ENCODE measurements around the gene WASL.
A peak's percentile ranks its signal among the peaks of the same experiment; 100 is the strongest.
"Not testable (repeated sequence)": the region's sequence is repeated elsewhere in the genome, so short reads cannot be mapped to it uniquely, and the experiment has no call there.

The WASL gene

DNA sequence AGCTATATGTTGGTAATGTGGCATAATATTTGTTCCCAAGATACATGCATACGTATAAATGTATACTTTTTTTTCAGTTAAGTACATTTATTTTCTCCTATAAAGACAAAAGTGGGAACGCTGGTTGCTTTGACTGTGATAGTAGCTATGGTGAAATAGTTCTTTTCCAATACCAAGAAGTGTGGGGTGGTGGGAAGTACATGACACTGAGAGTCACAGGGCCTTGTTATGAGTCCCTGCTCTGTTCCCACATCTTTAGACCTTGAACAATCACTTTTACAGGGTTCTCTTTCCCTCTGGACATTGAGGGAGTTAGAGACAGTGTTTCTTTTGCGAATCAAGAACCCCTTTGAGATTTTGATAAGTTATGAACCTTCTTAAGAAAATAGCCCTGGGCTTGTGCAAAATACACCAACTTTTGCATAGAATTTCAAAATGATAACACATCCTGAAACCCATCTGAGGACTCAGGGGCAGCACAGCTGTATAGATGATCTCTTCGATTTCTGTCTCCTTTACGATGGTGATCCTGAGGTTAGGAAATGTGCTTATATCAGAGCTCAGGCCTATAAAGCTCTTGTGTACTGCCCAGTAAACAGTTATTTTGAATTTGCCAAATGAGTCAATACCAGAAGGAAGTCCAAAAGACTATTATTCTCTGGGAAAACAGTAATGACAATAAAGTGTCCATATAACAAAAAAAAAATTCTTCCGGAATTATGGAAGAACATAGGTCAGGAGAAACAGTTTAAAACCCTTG is 92.1 kb downstream of the WASL start:
- no peak for DNase-seq

DNA sequence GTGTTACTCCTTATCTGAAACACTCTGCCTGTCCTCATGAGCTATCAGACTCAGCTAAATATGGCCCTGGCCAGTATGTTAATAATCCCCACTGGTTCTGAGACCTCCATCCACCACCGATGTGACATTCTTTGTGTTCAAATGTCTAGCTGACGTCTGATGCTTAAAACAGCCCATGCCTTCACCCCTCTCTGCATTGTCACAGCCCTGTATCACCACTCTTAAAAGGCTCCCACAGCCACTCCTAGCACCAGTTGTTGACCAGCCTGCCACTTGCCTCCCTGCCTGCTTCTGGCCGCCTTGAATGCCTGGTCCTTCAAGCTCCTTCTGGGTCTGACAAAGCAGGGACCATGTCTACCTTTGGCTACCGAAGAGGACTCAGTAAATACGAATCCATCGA is 93.2 kb downstream of the WASL start, which contains the start of gene LMOD2:
Gene LMOD2 (plus strand): TSS at position 253 of the 400 bp plus-strand sequence. CDS start 98 bp downstream, at position 351.
- DNase-seq: no peak

DNA sequence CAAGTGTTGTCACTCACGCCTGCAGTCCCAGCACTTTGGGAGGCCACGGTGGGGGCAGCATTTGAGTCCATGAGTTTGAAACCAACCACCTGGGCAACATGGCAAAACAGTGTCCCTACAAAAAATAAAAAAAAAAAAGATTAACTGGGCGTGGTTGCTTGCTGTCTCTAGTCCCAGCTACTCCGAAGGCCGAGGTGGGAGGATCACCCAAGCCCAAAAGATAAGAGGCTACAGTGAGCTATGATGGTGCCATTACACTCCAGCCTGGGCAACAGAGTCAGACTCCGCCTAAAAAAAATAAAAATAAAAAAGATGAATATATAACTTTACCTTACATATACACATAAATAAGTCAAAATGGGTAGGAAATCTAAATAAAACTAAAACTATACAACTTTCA is 95.6 kb downstream of the WASL start:
- no peak for DNase-seq

DNA sequence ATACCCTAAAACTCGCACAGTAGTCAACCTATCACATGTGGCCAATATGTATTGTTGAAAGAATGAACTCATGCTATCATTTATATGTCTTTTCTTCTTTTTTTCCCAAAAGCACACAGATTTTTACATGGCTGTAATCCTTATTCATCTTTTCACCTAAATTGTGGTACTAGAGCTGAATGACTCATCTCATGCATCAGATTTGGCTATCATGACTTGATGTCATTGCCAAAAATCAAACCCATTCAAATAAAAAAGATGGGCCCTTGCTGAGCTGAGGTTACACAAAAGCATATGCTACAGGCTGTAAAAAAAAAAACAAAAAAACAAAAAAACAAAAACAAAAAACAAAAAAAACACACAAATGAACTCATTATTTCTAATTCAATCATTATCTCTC is 96.4 kb downstream of the WASL start:
- no peak for DNase-seq

DNA sequence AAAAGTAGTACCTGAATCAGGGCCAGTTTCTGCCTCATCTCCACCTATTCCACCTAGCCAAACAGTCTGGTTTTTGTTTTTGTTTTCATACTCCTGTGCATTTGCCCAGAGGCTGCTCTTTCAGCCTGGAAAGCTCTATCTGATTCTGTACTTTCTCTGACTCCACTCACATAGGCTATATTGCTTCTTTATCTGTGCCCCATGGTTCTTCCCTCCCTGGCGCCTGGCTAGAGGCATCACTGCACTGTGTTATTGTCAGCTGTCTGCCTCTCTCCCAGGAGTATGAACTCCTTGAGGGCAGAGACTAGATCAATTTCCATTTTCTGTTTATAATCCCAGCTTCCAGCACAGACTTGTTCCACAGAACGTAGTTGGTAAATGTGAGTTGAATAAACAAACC is 98.2 kb downstream of the WASL start:
- no peak for DNase-seq

DNA sequence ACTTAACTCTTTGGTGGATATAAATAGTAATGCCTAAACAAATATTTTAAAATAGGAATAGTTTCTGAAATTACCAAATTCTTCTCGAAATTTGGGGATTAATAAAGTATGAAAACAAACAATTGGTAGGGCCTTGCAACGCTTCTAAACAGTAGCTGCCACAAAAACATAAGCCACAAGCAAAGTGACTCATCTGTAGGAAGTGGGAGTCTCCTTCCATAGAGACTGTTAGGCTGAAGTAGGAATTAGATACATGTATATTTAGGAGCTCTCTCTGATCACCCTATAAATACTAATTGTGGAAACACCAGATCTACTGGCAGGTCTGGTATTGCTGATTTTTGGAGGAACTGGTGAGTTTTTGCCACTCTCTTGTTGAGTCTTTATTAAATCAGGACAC is 98.8 kb downstream of the WASL start:
- DNase-seq: no peak

DNA sequence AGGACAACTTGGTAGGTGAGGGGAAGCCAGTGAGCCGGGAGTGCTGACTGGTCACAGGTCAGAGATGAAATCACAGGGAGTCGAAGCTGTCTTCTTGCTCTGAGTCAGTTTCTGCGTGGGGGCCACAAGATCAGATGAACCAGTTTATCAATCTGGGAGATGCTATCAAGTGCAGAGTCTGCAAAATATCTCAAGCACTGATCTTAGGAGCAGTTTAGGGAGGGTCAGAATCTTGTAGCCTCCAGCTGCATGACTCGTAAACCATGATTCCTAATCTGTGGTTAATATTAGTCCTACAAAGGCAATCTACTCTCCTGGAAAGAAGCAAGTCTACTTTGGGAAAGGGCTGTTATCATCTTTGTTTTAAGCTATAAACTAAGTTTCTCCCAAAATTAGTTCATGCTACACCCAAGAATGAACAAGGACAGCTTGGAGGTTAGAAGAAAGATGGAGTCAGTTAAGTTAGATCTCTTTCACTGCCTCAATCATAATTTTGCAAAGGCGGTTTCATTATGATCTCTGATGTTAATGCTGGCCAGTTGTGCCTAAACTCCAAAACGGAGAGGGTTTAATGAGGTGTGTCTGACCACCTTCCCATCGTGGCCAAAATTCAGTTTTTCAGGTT is 101.6 kb downstream of the WASL start:
- no peak for DNase-seq

DNA sequence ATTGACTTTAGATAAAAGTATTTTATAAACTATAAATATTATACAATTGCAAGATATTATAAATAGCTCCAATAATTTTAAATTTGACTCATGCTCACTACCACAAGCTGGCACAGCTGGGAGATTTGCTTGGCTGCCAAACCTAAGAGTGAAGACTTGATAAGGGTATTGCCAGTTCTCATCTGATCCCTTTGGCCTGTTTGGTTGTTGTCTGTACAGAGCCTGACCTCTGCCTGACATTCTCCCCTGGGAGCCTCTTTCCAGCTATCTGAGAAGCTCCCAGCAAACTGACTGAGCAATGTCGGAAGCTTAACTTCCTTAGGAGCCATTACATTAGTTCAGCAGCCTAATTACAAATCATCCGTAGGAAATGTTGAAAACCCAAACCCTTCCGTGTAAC is 103.3 kb downstream of the WASL start:
- DNase-seq: no peak

DNA sequence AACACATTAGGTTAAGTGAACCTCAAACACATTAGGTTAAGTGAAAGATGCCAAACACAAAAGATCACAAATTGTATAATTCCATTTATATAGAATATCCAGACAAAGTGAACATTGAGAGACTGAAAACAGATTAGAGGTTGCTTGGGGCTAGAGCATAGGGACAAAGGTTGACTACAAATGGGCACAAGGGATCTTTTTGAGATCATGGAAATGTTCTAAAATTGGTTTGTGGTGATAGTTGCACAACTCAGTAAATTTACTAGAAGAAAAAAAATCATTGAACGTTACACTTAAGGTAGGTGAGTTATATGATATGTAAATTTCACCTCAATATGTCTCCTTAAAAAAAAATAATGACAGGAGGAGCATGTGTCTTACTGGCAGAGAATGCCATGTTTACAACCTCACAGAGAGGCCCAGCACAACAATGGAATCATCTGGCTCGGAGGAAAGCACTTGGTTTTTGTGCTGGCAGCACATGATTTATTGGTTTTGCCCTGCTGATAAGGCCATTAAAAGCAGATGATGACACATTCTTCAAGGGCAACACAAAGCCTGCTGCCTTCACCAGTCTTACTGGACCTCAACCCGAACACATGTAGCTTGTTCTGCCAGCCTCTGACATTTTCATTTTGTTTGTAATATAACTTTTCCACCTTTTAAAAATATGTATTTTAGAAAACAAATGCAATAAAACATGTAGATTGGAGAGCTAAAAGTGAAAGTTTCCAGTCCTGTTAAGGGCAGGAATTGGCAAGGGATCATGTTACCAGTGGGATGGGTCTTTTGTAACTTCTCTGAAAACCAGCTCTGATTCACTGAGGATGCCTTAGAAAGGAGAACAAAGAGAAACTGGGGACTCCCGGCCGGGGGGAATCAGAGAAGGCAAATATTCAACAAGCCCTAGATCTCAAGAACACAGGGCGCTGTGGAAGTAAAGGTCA is 105.0 kb downstream of the WASL start:
- DNase-seq: no peak

DNA sequence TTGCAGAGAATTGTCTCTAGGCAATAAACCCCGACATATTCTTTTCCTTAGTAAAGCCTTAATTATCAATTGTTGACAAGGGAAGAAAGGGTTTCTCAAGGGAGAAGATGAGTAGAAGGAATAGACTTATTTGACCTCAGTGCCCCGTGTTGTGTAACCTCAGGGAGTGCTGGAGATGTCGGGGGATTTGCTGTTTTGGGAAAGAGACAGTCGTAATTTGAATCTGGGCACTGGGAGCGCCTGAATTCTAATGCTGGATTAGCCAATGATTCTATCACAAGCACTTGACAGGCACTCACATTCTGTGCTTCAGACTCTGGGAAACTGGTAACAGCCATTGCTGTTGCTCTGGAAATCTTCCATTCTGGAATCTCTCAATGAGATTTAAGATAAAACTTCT is 106.9 kb downstream of the WASL start:
- no peak for DNase-seq

DNA sequence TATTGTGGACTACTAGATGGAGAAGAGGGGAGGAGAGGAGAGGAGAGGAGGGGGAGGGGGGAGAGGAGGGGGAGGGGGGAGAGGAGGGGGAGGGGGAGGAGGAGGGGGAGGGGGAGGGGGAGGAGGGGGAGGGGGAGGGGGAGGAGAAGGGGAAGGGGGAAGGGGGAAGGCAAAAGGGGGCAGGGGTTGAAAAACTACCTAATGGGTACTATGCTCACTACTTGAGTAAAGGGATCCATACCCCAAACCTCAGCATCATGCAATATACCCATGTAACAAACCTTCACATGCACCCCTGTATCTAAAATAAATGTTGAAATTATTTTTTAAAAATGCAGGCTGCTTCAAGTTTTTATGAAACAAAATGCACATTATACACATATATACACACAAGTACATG is 108.2 kb downstream of the WASL start:
- no peak for DNase-seq

DNA sequence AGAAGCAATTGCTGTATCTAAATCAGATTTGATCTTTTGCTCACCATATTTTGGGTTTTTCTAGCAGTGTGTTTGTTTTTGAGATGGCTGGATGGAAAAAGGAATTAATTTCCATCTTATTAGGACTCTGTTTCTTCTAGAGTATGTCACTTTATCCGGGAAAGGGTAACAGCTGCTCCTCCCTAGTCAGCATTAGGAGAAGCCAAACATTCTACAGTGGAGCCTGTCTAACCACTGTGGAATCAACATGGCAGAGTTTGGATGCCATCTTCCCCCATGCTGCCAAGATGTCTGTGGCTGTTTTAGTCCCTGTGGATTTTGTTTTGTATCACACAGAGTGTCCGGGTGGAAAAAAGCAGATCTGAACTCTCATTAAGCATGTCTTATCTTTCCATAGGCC is 109.2 kb downstream of the WASL start:
- DNase-seq: no peak

DNA sequence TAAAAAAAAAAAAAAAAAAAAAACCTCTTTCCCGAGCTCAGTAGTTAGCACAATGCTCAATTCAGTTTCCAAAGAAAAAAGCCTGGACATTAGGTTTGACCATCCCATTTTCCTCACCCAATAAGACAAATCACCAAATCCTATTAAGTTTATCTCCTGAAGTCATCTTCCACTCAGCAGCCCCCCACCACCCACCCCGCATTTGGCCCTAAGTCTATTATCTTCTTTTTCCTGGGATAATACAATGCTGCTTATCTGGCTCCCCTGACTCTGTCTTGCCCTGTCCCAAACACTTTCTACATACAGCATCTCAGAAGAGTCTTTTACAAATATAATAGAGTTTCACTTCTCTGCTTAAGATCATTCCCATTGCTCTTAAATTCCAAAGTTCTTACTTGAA is 110.9 kb downstream of the WASL start:
- no peak for DNase-seq

DNA sequence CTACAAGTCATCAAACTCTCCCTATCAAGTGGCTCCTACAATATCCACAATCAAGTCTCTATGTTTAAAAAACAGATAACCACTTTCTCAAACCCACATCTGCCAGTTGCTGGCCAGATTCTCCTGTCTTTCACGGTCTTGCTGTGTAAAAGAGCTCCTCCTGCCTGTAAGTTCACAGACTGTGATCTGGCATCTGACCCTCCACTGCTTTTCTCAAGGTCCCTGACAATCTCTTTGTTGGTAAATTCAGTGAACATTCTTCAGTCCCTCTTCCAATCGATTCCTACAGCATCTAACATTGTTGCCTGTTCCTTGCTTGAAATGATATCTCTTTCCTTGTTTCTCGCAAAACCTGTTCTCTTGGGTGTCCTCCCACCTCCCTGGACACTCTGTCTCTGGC is 111.6 kb downstream of the WASL start:
- DNase-seq: no peak

DNA sequence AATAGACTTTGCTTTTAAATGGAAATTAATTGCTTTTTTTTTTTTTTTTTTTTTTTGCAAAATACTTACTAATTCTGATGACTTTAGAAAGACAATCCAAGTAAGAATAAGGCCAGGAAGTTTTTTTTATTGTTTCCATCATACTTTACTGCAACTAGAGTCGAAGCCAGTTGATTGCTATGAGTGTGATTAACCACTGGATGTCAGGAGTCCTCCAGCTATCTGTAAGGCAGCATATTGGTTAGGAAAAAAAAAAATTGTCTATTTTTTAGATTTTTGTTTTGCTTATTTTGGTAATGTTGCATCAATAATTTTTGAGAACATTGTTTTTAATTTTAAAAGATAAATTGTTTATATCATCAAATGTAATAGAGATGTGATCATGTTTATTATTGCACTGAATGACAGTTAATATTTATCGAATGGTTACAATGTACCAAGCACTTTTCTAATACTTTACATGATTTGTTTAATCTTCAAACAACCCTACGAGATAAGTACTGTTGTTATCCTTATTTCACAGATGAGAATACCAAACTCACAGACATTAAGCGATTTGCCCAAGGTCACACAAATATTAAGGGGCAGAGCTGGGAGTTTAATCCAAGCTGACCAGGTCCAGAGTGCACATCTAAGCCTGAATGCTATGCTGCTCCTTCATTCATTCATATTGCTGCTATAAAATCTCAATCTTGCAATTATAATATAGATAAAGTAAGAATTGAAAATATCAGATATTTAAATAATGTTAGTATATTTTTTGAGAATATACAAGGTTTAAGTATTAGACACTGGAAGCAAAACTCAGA is 113.0 kb downstream of the WASL start:
- peak; percentile 5 for DNase-seq

DNA sequence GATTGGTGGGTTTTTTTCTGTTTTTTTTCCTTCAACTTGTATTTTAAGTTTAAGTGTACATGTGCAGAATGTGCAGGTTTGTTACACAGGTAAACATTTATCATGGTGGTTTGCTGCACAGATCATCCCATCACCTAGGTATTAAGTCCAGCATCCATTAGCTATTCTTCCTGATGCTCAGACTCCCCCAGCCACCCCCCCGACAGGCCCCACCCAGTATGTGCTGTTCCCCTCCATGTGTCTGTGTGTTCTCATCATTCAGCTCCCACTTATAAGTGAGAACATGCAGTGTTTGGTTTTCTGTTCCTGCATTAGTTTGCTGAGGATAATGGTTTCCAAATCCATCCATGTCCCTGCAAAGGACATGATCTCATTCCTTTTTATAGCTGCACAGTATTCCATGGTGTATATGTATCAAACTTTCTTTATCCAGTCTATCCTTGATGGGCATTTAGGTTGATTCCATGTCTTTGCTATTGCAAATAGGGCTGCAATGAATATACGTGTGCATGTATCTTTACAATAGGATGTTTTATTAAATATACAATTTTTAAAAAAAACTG is 114.7 kb downstream of the WASL start:
- DNase-seq: not testable (repeated sequence)

DNA sequence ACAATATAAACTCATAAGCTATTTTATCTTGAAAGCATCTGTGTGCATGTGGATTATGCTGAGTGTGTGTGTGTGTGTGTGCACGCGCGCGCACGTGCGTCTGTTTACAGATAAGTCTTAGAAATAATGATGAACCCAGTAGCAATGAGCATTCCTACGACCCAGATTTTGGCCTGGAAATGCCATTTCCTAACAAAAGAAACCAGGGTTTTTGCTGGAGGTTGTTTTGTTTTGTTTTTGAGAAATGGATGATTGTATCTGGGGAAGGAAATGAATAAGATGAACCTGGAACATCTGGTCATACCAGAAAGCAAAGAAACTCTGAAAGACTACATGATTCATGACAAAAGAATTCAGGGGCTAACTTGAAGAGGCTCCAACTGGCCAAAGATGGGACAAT is 115.2 kb downstream of the WASL start:
- DNase-seq: no peak

DNA sequence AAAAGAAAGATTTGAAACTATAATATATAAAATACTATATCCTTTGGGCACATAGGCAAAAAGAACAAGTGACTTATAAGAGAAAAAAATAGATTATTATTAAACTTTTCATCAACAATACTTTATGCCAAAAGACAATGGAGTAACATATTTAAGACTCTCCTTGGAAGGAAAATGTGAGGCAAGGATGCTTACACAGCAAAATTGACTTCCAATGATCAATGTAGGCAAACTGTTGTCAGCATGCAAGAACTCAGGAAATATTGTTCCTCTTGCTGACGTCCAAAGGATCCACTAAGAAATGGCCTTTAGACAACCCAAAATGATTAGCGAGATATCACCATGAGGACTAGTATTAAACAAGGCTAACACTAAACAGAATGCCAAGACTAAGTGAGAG is 116.0 kb downstream of the WASL start:
- no peak for DNase-seq
